Endothelial cell of umbilical vein (primary cell): ENCODE results near the gene NKD1. TPM values are rescaled to one million over a fixed set of nuclear protein-coding genes. Genes with fewer than 3 reads are reported as not detected.

Experiments used
- BruUV-seq: library from RNA; stranded (reverse); fragments of 400-500 nt; replicated peaks from 2 replicates; lab custom pipeline; 2021; lab: Mats Ljungman, UMichigan
- CTCF ChIA-PET: fragments of 300-600, 350-600 bp; sonication (Branson Sonifier 250); formaldehyde crosslinking; loops from one replicate; lab custom pipeline; 2021; ENCODE audit warnings: antibody characterized with exemption, inconsistent platforms; lab: Charles Lee
- POLR2A ChIA-PET: fragments of 300-600, 350-600 bp; sonication (Branson Sonifier 250); formaldehyde crosslinking; loops from one replicate; lab custom pipeline; 2021; ENCODE audit warnings: antibody characterized with exemption, inconsistent platforms; lab: Charles Lee
- DNase-seq: peaks from one replicate; pipeline ENCODE4 v3.0.0-alpha.2; 2011; ENCODE audit warnings: low read depth, low spot score
- FAIRE-seq: peaks from 2 replicates; lab custom pipeline; 2011; peaks lifted over from hg19 to GRCh38; lab: Jason Lieb, UNC
- H2AFZ ChIP-seq: 2 replicates; pipeline ENCODE4 v1.6.0; 2012; ENCODE audit warnings: low read depth, low read length, control low read depth, inconsistent platforms
- H3K27ac ChIP-seq: 2 replicates; pipeline ENCODE4 v1.5.1; 2011; ENCODE audit warnings: low read depth, mild to moderate bottlenecking, control low read depth, low read length, moderate library complexity; ENCODE audit not compliant: insufficient read depth
- H3K27me3 ChIP-seq, 2 experiments: 2 replicates each; pipeline versions ENCODE4 v1.6.0 to v1.6.1; 2011; ENCODE audit warnings: low read length in 2 of 2, mixed read lengths in 1 of 2; ENCODE audit not compliant: control insufficient read depth in 2 of 2, insufficient read depth in 2 of 2
- H3K36me3 ChIP-seq, 2 experiments: 2 replicates in 1 of 2; 3 replicates in 1 of 2; pipeline ENCODE4 v1.5.1; 2011; ENCODE audit warnings: low read length in 2 of 2, mild to moderate bottlenecking in 1 of 2, moderate library complexity in 1 of 2; ENCODE audit not compliant: control insufficient read depth in 2 of 2, insufficient read depth in 2 of 2; ENCODE audit errors: extremely low read depth in 1 of 2
- H3K4me1 ChIP-seq: 3 replicates; pipeline ENCODE4 v1.5.1; 2011; ENCODE audit warnings: mild to moderate bottlenecking, low read length; ENCODE audit not compliant: control insufficient read depth, insufficient read depth; ENCODE audit errors: extremely low read depth
- H3K4me2 ChIP-seq: 2 replicates; pipeline ENCODE4 v1.6.1; 2011; ENCODE audit warnings: low read length, control low read depth, mixed read lengths; ENCODE audit not compliant: insufficient read depth
- H3K4me3 ChIP-seq, 3 experiments: fragments of 200-600 bp in 1 of 3; sonication (generic), shearing (Covaris generic) in 1 of 3; replicated peaks in 1 of 3; 2 replicates each; pipeline ENCODE4 v1.5.1; 2011 to 2016; ENCODE audit warnings: control low read depth in 3 of 3, low read length in 3 of 3, mild to moderate bottlenecking in 2 of 3, inconsistent platforms in 1 of 3, low read depth in 1 of 3, moderate library complexity in 1 of 3; ENCODE audit not compliant: insufficient read depth in 1 of 3
- H3K79me2 ChIP-seq: 2 replicates; pipeline ENCODE4 v1.6.0; 2012; ENCODE audit warnings: low read length, inconsistent platforms; ENCODE audit not compliant: control insufficient read depth, insufficient read depth
- H3K9ac ChIP-seq: replicated peaks from 2 replicates; pipeline ENCODE3; 2011; ENCODE audit warnings: low read length, control low read depth; ENCODE audit not compliant: insufficient read depth; ENCODE audit errors: extremely low read depth
- H3K9me1 ChIP-seq: replicated peaks from 3 replicates; pipeline ENCODE4 v1.6.0; 2011; ENCODE audit warnings: mild to moderate bottlenecking, low read length; ENCODE audit not compliant: control insufficient read depth, insufficient read depth; ENCODE audit errors: extremely low read depth
- H3K9me3 ChIP-seq: replicated peaks from 2 replicates; pipeline ENCODE4 v1.5.1; 2012; ENCODE audit warnings: low read length, inconsistent platforms; ENCODE audit not compliant: control insufficient read depth, insufficient read depth
- H4K20me1 ChIP-seq: replicated peaks from 2 replicates; pipeline ENCODE3; 2011; ENCODE audit warnings: mild to moderate bottlenecking, low read length; ENCODE audit not compliant: control insufficient read depth, insufficient read depth; ENCODE audit errors: extremely low read depth
- CTCF ChIP-seq, 2 donors: IDR thresholded peaks; 1 replicate in 1 of 2; 2 replicates in 1 of 2; pipeline ENCODE4 v1.5.1; 2011; ENCODE audit warnings: low read length in 2 of 2, mild to moderate bottlenecking in 2 of 2, moderate library complexity in 2 of 2, control low read depth in 1 of 2, inconsistent platforms in 1 of 2, low read depth in 1 of 2; ENCODE audit not compliant: insufficient read depth in 1 of 2; ENCODE audit errors: extremely low read depth in 1 of 2
- EZH2 ChIP-seq: IDR thresholded peaks from 2 replicates; pipeline ENCODE4 v1.6.1; 2012; ENCODE audit warnings: borderline replicate concordance, low read depth, mild to moderate bottlenecking, moderate library complexity, low read length, inconsistent platforms; ENCODE audit not compliant: severe bottlenecking
- FOS ChIP-seq: IDR thresholded peaks from 2 replicates; pipeline ENCODE4 v1.6.1; 2011; ENCODE audit warnings: mild to moderate bottlenecking, low read length, moderate library complexity, borderline replicate concordance; ENCODE audit not compliant: insufficient read depth
- GATA2 ChIP-seq: IDR thresholded peaks from 2 replicates; pipeline ENCODE4 v1.7.0; 2011; ENCODE audit warnings: low read depth, mild to moderate bottlenecking, moderate library complexity, mixed read lengths, low read length; ENCODE audit not compliant: insufficient read length, insufficient read depth
- JUN ChIP-seq: IDR thresholded peaks from 2 replicates; pipeline ENCODE4 v1.6.1; 2011; ENCODE audit warnings: borderline replicate concordance, low read depth; ENCODE audit not compliant: insufficient read length, insufficient read depth
- MAX ChIP-seq: IDR thresholded peaks from 2 replicates; pipeline ENCODE4 v1.6.1; 2011; ENCODE audit not compliant: insufficient read depth, insufficient read length
- MYC ChIP-seq: IDR thresholded peaks from one replicate; pipeline ENCODE4 v1.6.1; 2011; ENCODE audit warnings: mild to moderate bottlenecking, low read depth, low read length
- POLR2A ChIP-seq: IDR thresholded peaks from 2 replicates; pipeline ENCODE4 v1.6.1; 2012; ENCODE audit warnings: low read depth, mild to moderate bottlenecking, control low read depth, low read length
- POLR2AphosphoS5 ChIP-seq: IDR thresholded peaks from 2 replicates; pipeline ENCODE4 v1.6.1; 2012; ENCODE audit warnings: low read depth, mild to moderate bottlenecking, control low read depth, low read length, moderate library complexity; ENCODE audit not compliant: insufficient read depth
- dilution Hi-C: fragments of 300-500 bp; cut with MboI; formaldehyde crosslinking; loops from one replicate; pipeline ENCODE4 v1.15.0; 2019; ENCODE audit warnings: low sequenced_read_pairs; ENCODE audit not compliant: extremely low pct_ligation_motif_present
- intact Hi-C: fragments of 100-400 bp; cut with micrococcal nuclease; formaldehyde crosslinking; loops from one replicate; pipeline ENCODE4 v1.10.0; 2022
- polyA plus RNA-seq, 4 experiments: library from polyadenylated mRNA; depleted of rRNA in 3 of 4; stranded (reverse) in 3 of 4; unstranded in 1 of 4; fragments of >200 nt; gene quantifications; 2 replicates each; pipeline versions ENCODE4 v1.2.1 to v1.2.3, GENCODE V29; 2011 to 2012; ENCODE audit warnings: missing spikeins in 1 of 4
- total RNA-seq: library from RNA; stranded (reverse); gene quantifications from 2 replicates; pipeline ENCODE4 v1.2.3, GENCODE V29; 2021

The NKD1 gene
- total and polyA plus RNA-seq, 2 donors (not counting 3 experiments of a cell fraction or from before 2014, with no cell fraction given) = not detected

GRCh38 chr16:50588276-50588675 lies 40.1 kb downstream of the NKD1 start:
- Histone ChIP-seq H3K9me3 (no peaks in the 10 kb centered on the region), H3K27me3 (no peaks in the 10 kb centered on the region), H2AFZ (no peak overlapping the region), H3K27ac (no peak overlapping the region), H3K9me1 (no peaks in the 10 kb centered on the region), H3K79me2 (no peaks in the 10 kb centered on the region), H4K20me1 (no peaks in the 10 kb centered on the region), H3K36me3 (no peaks in the 10 kb centered on the region), H3K4me2 (no peak overlapping the region), H3K9ac (no peak overlapping the region), H3K4me1 (no peaks in the 10 kb centered on the region), H3K4me3 (no peak overlapping the region)
- POLR2A ChIA-PET = no interaction called here
- no peak for TF ChIP-seq POLR2A
- TF ChIP-seq MYC = no peak
- TF ChIP-seq CTCF (IDR thresholded peaks at IDR 0.05; ENCODE audit: extremely low read depth in 1 of 2, insufficient read depth in 1 of 2, low read depth in 1 of 2, low read length in 2 of 2) = no peak
- no peak for TF ChIP-seq GATA2
- no peak for TF ChIP-seq EZH2
- CTCF ChIA-PET = interaction anchor here (1.1 to 1.5 kb wide), 3 partner anchors 21 to 218 kb away, joined by 3 to 7 read pairs (median 5); no protein-coding TSS in a partner anchor
- no peak for FAIRE-seq
- DNase-seq = no peak
- intact Hi-C loops = no loop called here
- dilution Hi-C loops = no loop called here
- no TSS peak for BruUV-seq

GRCh38 chr16:50591209-50591608 lies 43.0 kb downstream of the NKD1 start:
- no peaks in the 10 kb centered on the region for H3K79me2 ChIP-seq
- H3K4me3 ChIP-seq = no peak overlapping the region
- no peak overlapping the region for H3K9ac ChIP-seq
- DNase-seq = no peak
- H3K9me3 ChIP-seq = no peaks in the 10 kb centered on the region
- no peaks in the 10 kb centered on the region for H3K9me1 ChIP-seq
- H4K20me1 ChIP-seq = no peaks in the 10 kb centered on the region
- no peak for FAIRE-seq
- dilution Hi-C loops = no loop called here
- H3K27ac ChIP-seq = no peak overlapping the region
- POLR2A ChIA-PET = no interaction called here
- no peaks in the 10 kb centered on the region for H3K27me3 ChIP-seq
- TF ChIP-seq FOS (no peak), MAX (no peak), POLR2AphosphoS5 (no peak), MYC (no peak), POLR2A (no peak), CTCF (IDR thresholded peaks at IDR 0.05; ENCODE audit: extremely low read depth in 1 of 2, insufficient read depth in 1 of 2, low read depth in 1 of 2, low read length in 2 of 2) (no peak), EZH2 (no peak), JUN (no peak), GATA2 (no peak)
- intact Hi-C loops = no loop called here
- CTCF ChIA-PET = interaction anchor here (1.9 to 4.5 kb wide), 2 partner anchors 74 to 214 kb away, joined by 11 to 84 read pairs; no protein-coding TSS in a partner anchor
- H3K4me2 ChIP-seq = no peak overlapping the region
- no peak overlapping the region for H2AFZ ChIP-seq
- H3K36me3 ChIP-seq = no peaks in the 10 kb centered on the region
- no peaks in the 10 kb centered on the region for H3K4me1 ChIP-seq
- BruUV-seq = no TSS peak
